Measurements from ENCODE around the gene FETUB.
"Not testable (repeated sequence)": the region's sequence is repeated elsewhere in the genome, so short reads cannot be mapped to it uniquely, and the experiment has no call there.

Gene FETUB

DNA sequence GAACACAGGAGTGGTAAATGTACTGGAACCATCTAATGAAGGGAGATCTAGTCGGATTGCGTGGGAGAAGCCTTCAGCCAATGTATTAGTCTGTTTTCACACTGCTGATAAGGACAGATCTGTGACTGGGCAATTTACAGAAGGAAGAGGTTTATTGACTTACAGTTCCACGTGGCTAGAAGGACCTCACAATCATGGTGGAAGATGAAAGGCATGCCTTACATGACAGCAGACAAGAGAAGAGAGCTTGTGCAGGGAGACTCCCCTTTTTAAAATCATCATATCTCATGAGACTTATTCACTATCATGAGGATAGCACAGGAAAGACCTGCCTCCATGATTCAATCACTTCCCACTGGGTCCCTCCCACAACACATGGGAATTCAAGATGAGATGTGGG is 42.6 kb downstream of the FETUB start:
- no peak for FAIRE-seq

DNA sequence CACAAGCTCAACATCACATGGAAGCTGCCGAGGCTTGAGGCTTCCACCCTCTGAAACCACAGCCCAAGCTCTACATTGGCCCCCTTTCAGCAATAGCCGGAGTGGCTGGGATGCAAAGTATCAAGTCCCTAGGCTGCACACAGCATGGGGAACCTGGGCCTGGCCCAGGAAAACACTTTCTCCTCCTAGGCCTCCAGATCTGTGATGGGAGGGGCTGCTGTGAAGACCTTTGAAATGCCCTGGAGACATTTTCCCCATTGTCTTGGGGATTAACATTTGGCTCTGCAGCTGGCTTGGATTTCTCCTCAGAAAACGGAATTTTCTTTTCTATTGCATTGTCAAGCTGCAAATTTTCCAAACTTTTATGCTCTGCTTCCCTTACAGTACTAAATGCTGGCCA is 43.8 kb downstream of the FETUB start:
- no peak for FAIRE-seq

DNA sequence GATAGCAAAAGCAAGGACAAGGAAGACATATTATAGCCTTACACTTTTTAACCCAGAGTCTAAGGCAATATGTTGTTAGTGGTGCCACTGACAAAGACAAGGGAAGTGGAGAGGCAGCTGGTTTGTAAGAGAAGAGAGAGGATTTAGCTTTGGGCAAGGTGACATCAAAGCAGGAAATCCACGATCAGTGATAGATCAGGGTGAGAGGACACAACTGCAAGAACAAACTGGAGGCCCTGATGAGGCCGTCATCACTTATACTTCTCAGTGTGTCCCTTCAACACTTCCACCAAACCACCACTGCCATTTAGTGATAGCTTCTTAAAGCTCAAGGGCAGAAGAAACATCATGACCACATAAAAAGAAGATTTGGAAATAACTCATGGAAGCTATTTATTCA is 46.3 kb downstream of the FETUB start:
- FAIRE-seq, result not testable (repeated sequence)

GRCh38 chr3:186687120-186687651 is 47.0 kb downstream of the FETUB start:
- no peak for FAIRE-seq

GRCh38 chr3:186690304-186690703 is 50.1 kb downstream of the FETUB start:
- FAIRE-seq, result not testable (repeated sequence)

DNA sequence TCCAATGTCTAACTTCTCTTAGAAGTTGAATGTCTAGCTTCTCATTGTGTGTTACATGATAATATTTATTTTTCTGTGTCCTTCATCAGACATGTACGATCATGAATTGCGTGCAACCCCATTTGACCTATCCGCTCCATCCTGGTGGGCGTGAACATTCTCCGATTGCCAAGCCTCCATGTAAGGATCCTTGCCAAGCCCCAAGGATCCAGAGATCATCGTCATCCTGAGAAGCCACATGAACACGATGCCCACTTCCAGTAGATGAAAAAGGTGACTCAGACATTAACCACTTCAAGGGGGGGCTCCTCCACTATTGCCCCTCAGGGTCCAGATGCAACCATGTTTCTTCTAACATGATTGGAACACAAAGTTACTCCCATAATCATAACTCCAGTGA is 51.5 kb downstream of the FETUB start:
- no peak for FAIRE-seq

DNA sequence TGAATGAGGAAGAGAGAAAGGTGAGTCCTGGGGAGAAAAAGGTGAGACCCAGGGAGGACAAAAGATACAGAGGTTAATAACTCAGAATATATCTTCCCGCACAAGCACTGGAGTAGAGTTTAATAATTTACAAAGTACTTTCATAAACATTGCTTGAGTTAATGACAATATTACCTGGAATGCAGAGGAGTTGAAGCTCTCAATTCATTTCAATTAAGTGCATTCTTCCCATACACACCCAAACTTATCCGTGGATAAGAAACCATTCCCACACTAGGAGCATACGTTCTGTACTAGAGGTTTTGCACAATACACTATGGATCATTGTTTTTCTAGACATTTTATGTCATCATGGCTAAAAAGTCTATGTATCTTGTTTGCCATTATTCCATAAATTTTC is 53.6 kb downstream of the FETUB start:
- no peak for FAIRE-seq

- FAIRE-seq, result no peak
Measured at GRCh38 chr3:186694288-186695032, 54.3 kb downstream of the FETUB start.

- FAIRE-seq, result no peak
Measured at GRCh38 chr3:186696522-186696921, 56.3 kb downstream of the FETUB start.

- FAIRE-seq, result no peak
Measured at GRCh38 chr3:186697510-186697909, 57.3 kb downstream of the FETUB start.

- no peak for FAIRE-seq
Measured at GRCh38 chr3:186700267-186700666, 60.1 kb downstream of the FETUB start.

DNA sequence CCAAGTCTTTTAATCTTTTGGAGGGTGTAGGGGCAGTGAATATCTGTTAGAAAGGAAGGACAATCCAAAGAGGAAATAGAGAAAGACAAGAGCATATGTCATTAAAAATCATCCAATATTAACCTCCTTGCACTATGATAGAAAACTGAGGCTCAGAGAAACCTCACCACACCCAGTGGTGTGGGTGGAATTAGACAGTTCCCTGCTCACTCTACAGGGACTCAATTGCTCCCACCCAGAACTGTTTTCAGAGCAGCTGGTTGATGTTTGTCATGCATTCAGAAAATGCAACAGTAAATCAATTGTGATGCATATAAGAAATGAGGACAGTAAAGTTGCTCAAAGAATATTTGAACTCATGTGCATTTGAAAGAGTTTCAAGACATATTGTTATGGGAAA is 62.3 kb downstream of the FETUB start:
- not testable (repeated sequence) for FAIRE-seq
